Type B pancreatic cell (in vitro differentiated cells): ENCODE data around the gene ASCC1. TPM values are rescaled to one million over a fixed set of nuclear protein-coding genes. Genes with fewer than 3 reads are reported as not detected.

Experiments used
- DNase-seq: peaks from one replicate; pipeline ENCODE4 v3.0.0; 2021; ENCODE audit warnings: mixed read lengths; ENCODE audit not compliant: unreplicated experiment; ENCODE audit errors: extremely low spot score
- H3K27ac Mint-ChIP-seq: 2 replicates; pipeline ENCODE4 v1.8.0; 2021; ENCODE audit warnings: mild to moderate bottlenecking, mixed read lengths
- H3K27me3 Mint-ChIP-seq: 2 replicates; pipeline ENCODE4 v1.8.0; 2021; ENCODE audit warnings: mixed read lengths
- H3K36me3 Mint-ChIP-seq: 2 replicates; pipeline ENCODE4 v1.8.0; 2021; ENCODE audit warnings: mixed read lengths
- H3K4me1 Mint-ChIP-seq: one replicate; pipeline ENCODE4 v1.8.0; 2021; ENCODE audit warnings: mixed read lengths; ENCODE audit not compliant: unreplicated experiment
- H3K4me3 Mint-ChIP-seq: 2 replicates; pipeline ENCODE4 v1.8.0; 2021; ENCODE audit warnings: mild to moderate bottlenecking, mixed read lengths
- H3K9me3 Mint-ChIP-seq: 2 replicates; pipeline ENCODE4 v1.8.0; 2021; ENCODE audit warnings: mixed read lengths
- total RNA-seq: library from RNA; stranded (reverse); gene quantifications from 2 replicates; pipeline ENCODE4 v1.2.1, GENCODE V29; 2021; ENCODE audit warnings: low replicate concordance
- TF ChIP-seq, protein P1 (sequence below): fragments of 200-600 bp; sonication (generic); conservative IDR thresholded peaks from 2 replicates; pipeline ENCODE4 v1.5.0; 2021; ENCODE audit warnings: antibody characterized with exemption, mild to moderate bottlenecking

The ASCC1 gene
- total RNA-seq, 1 donor from 2014 or later = 32.8 TPM

DNA sequence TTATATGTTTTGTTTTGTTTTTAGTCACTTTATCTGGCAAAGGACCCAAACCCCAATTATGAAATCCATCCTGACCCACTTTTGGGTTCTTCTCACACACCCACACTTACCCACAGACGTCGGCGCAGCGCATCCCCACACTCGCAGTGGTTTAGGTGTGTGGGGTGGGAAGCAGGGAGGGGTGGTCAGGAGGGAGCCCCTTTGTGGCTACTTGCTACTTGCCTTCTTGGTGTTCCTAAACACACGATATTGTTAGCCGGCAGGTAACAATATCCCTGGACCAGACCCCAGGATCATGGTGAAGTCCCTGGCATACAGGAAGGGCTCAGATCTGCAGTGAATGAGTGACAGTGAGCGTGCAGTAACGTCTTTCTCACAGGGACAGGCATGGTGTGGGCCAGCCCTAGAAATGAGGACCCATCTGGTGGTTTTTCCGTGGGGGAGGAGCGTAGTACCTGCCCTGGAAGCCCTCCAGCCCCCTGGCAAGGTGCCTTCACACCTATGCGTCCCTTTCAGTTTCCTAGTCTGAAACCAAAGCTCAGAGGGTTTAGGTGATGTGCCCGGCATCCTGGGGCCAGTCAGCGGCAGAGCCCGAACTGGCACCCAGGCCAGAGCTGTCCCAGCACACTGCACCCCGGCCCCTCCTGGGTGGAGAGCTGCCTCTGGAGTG, 132.2 kb downstream of the ASCC1 start:
- no peak overlapping the region for H3K4me3 Mint-ChIP-seq
- no peak for DNase-seq
- TF ChIP-seq, protein P1, sequence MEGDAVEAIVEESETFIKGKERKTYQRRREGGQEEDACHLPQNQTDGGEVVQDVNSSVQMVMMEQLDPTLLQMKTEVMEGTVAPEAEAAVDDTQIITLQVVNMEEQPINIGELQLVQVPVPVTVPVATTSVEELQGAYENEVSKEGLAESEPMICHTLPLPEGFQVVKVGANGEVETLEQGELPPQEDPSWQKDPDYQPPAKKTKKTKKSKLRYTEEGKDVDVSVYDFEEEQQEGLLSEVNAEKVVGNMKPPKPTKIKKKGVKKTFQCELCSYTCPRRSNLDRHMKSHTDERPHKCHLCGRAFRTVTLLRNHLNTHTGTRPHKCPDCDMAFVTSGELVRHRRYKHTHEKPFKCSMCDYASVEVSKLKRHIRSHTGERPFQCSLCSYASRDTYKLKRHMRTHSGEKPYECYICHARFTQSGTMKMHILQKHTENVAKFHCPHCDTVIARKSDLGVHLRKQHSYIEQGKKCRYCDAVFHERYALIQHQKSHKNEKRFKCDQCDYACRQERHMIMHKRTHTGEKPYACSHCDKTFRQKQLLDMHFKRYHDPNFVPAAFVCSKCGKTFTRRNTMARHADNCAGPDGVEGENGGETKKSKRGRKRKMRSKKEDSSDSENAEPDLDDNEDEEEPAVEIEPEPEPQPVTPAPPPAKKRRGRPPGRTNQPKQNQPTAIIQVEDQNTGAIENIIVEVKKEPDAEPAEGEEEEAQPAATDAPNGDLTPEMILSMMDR = no peak
- H3K9me3 Mint-ChIP-seq = no peaks in the 10 kb centered on the region
- H3K27ac Mint-ChIP-seq = no peak overlapping the region
- peaks cover 4% of the 10 kb centered on the region for H3K36me3 Mint-ChIP-seq
- H3K4me1 Mint-ChIP-seq = peaks cover 14% of the 10 kb centered on the region
- peaks cover 51% of the 10 kb centered on the region for H3K27me3 Mint-ChIP-seq

DNA sequence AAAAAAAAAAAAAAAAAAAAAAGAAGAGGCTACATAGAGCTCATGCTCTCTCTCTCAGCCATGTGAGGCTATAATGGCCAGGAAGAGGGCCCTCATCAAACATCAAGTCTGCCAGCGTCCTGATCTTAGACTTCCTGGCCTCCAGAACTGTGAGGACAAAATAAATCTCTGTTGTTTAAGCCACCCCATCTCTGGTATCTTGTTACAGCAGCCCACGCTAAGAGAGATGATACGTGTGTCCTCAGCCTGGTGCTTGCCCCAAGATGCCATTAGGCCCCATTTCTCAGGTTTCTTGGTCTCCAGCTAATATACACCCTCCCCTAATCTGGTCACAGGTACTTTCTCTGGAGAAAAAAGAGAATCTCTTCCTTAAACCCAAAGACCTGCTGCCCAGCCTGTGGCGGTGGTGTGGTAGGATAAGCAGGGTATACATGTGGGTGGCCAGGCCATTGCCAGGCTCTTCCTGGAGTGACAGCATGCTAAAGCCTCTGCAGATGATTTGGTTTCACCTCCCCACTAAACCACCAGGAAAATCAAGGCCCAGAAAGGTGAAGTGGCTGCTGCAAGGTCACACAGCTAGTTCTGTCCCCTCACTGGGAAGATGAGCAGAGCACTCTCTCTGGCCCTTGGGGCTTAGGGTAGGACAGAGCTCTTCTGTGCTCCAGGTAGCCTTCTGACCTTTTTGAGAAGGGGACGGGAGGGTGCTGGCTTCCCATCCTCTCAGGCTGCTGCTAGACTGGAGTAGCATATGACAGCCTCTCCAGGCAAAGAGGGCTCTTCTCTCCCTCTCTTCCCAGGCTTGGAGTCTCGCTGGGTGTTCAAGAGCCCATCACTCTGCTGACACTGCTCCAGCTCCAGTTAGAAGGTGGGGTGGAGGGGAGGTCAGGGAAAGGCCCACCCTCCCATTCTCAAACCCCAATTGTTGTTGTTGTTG, 133.0 kb downstream of the ASCC1 start:
- TF ChIP-seq, protein P1 = no peak
- Mint-ChIP-seq H3K4me3 (no peak overlapping the region), H3K9me3 (no peaks in the 10 kb centered on the region), H3K4me1 (peaks cover 10% of the 10 kb centered on the region), H3K27me3 (peaks cover 45% of the 10 kb centered on the region), H3K36me3 (peaks cover 4% of the 10 kb centered on the region), H3K27ac (no peak overlapping the region)
- DNase-seq = no peak

DNA sequence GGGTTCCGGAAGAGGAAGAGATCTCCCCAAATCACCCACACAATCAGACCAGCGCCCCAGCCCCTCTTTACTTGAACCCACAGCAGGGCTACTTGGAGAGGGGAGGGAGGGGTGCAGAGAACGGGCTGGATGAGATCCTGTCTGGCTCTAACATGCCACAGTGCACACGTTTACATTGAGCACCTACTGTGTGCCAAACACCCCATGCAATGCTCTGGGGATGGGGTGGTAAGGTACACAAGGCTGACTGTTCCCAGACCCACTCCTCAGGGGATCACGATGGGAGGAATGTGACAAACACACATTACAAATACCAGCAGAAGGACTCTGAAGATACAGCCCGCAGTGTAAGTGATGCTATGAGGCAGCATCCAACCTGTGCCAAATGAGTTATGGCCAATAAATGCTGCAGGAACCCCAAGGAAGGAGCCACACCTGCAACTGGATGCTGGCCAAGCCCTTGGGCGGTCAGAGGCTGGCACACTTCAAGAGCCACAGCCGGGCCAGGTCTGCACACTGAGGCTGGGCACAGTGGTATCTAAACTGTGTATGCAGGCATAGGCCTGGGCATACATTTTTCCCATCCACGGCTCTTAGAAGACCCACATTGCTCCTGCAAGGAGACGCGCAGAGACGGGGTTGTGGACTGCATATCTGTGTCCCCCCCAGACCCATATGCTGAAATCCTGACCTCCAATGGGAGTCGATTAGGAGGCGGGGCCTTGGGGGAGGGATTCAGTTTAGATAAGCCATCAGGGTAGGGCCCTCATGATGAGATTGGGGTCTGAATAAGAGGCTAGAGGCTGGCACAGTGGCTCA, 134.1 kb downstream of the ASCC1 start:
- no peak for DNase-seq
- no peaks in the 10 kb centered on the region for H3K9me3 Mint-ChIP-seq
- H3K4me3 Mint-ChIP-seq = no peak overlapping the region
- H3K36me3 Mint-ChIP-seq = peaks cover 4% of the 10 kb centered on the region
- peaks cover 40% of the 10 kb centered on the region for H3K27me3 Mint-ChIP-seq
- H3K4me1 Mint-ChIP-seq = peaks cover 9% of the 10 kb centered on the region
- TF ChIP-seq, protein P1 = no peak
- peak overlapping the region; percentile 60 for H3K27ac Mint-ChIP-seq

DNA sequence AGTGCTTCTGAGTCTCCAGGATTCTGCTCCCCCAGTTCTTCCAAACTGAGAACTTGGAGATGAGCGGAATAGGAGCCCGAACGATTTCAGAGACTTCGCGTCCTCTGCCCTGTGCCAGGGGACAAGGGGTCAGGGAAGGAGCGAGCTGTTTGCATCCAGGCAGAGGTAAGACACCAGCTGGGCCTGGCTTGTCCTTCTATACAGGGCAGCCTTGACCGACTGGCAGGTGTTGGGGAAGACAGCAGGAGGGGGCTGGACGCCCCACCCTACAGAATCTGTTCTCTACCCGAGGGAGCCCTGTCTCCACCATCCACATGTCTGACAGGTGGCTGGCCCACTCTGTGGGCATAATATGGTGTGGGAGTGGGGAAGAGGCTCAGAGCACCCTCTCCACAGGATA, 134.9 kb downstream of the ASCC1 start:
- Mint-ChIP-seq H3K4me3 (no peak overlapping the region), H3K4me1 (peaks cover 4% of the 10 kb centered on the region), H3K9me3 (no peaks in the 10 kb centered on the region), H3K36me3 (peaks cover 3% of the 10 kb centered on the region), H3K27me3 (peaks cover 32% of the 10 kb centered on the region), H3K27ac (peak overlapping the region; percentile 60)
- TF ChIP-seq, protein P1 = no peak
- no peak for DNase-seq
